Measurements from ENCODE around the gene MYL5.
A peak's percentile ranks its signal among the peaks of the same experiment; 100 is the strongest.

MYL5 gene

GRCh38 chr4:674172-675035, at the start of gene MYL5, which contains the start of gene ATP5ME:
MYL5 (plus strand) TSS chr4:674542; CDS start chr4:678027, 3,485 bp downstream.
ATP5ME (minus strand) TSS chr4:674276; CDS start chr4:674247, 29 bp downstream.
- TF ChIP-seq EZH2 (IDR thresholded peaks at IDR 0.05) (no peak), FOXP2 (optimal IDR thresholded peaks at IDR 0.05; ENCODE audit: control extremely low read depth, extremely low read length, insufficient read depth) (peak; percentile 88), POLR2AphosphoS5 (IDR thresholded peaks at IDR 0.05; ENCODE audit: borderline replicate concordance, low read depth, low read length) (peak; percentile 86)
- Histone ChIP-seq H3K36me3 (ENCODE audit: insufficient read depth, low read length) (peaks cover 26% of the 10 kb centered on the region), H3K9ac (ENCODE audit: insufficient read length) (peak within 1 kb of the TSS; percentile 98), H3K27ac (peak within 1 kb of the TSS; percentile 70), H3K9me3 (ENCODE audit: low read depth, low read length) (no peaks in the 10 kb centered on the region), H3K4me3 (peak within 1 kb of the TSS; percentile 97)
- peak; percentile 87 for DNase-seq (ENCODE audit: low read depth, low spot score)

DNA sequence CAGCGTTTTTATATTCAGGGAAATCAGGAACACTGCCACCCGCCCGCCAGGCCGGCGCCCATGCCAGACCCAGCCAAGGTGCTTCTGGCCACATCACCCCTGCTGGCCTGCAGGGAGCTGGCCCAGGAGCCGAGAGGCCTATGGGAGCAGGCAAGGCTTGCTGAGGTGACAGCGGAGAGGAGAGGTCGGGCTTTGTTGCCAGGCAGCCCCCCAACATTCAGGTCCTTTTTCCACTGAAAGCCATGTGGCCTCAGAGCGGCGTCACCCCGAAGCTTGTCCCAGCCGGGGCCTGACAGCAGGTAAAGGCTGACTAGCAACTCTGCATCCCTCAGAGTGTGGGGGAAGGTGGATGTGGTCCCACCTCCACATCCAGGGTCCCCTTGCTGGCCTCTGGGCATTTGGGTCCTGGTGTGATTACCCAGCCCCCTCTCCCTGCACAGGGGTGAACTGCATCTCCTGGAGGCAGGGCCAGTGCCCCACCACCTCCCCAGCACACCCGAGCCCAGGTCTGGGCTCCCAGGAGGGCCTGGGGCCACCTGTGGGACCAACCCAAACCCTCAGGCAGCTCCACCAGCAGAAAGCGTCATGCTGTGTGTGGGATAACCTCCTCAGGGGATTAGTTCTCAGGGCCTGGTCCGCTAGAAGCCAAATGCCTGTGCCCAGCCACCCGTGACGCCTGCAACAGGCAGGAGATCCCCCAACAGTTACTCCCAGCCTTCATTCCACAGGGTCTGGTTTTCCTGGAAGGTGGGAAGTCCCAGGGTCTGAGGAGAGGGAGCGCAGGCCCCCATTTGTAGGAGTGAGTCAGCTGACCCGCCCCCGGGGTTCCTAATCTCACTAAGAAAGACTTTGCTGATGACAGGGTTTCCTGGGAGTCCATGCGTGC, 49.4 kb upstream of the MYL5 start, which contains the start of gene PDE6B:
TSS of gene PDE6B (plus strand) at position 869 of the 886 bp plus-strand sequence. CDS start 54 bp downstream, outside the sequence.
- DNase-seq (ENCODE audit: low read depth, low spot score): no peak
- H3K9me3 ChIP-seq (ENCODE audit: low read depth, low read length): no peaks in the 10 kb centered on the region
- no peak within 1 kb of the TSS for H3K9ac ChIP-seq (ENCODE audit: insufficient read length)
- no peaks in the 10 kb centered on the region for H3K36me3 ChIP-seq (ENCODE audit: insufficient read depth, low read length)
- TF ChIP-seq POLR2AphosphoS5 (IDR thresholded peaks at IDR 0.05; ENCODE audit: borderline replicate concordance, low read depth, low read length): no peak
- TF ChIP-seq FOXP2 (optimal IDR thresholded peaks at IDR 0.05; ENCODE audit: control extremely low read depth, extremely low read length, insufficient read depth): no peak
- no peak within 1 kb of the TSS for H3K27ac ChIP-seq
- H3K4me3 ChIP-seq: no peak within 1 kb of the TSS

DNA sequence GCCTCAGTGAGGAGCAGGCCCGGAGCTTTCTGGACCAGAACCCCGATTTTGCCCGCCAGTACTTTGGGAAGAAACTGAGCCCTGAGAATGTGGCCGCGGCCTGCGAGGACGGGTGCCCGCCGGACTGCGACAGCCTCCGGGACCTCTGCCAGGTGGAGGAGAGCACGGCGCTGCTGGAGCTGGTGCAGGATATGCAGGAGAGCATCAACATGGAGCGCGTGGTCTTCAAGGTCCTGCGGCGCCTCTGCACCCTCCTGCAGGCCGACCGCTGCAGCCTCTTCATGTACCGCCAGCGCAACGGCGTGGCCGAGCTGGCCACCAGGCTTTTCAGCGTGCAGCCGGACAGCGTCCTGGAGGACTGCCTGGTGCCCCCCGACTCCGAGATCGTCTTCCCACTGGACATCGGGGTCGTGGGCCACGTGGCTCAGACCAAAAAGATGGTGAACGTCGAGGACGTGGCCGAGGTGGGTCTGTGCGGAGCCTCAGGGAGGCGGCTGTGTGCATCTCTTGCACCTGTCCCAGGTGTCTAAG, 48.6 kb upstream of the MYL5 start:
- DNase-seq (ENCODE audit: low read depth, low spot score): no peak
- Histone ChIP-seq H3K4me3 (no peak overlapping the region), H3K27ac (no peak overlapping the region), H3K9ac (ENCODE audit: insufficient read length) (no peak overlapping the region), H3K36me3 (ENCODE audit: insufficient read depth, low read length) (no peaks in the 10 kb centered on the region), H3K9me3 (ENCODE audit: low read depth, low read length) (no peaks in the 10 kb centered on the region)
- TF ChIP-seq POLR2AphosphoS5 (IDR thresholded peaks at IDR 0.05; ENCODE audit: borderline replicate concordance, low read depth, low read length) (no peak), EZH2 (IDR thresholded peaks at IDR 0.05) (no peak), FOXP2 (optimal IDR thresholded peaks at IDR 0.05; ENCODE audit: control extremely low read depth, extremely low read length, insufficient read depth) (no peak)

GRCh38 chr4:626201-627091, 47.9 kb upstream of the MYL5 start:
- TF ChIP-seq POLR2AphosphoS5 (IDR thresholded peaks at IDR 0.05; ENCODE audit: borderline replicate concordance, low read depth, low read length) (no peak), FOXP2 (optimal IDR thresholded peaks at IDR 0.05; ENCODE audit: control extremely low read depth, extremely low read length, insufficient read depth) (no peak)
- Histone ChIP-seq H3K9ac (ENCODE audit: insufficient read length) (no peak overlapping the region), H3K36me3 (ENCODE audit: insufficient read depth, low read length) (no peaks in the 10 kb centered on the region), H3K27ac (no peak overlapping the region), H3K9me3 (ENCODE audit: low read depth, low read length) (no peaks in the 10 kb centered on the region), H3K4me3 (no peak overlapping the region)
- no peak for DNase-seq (ENCODE audit: low read depth, low spot score)

- TF ChIP-seq POLR2AphosphoS5 (IDR thresholded peaks at IDR 0.05; ENCODE audit: borderline replicate concordance, low read depth, low read length): no peak
- no peak for TF ChIP-seq EZH2 (IDR thresholded peaks at IDR 0.05)
- TF ChIP-seq FOXP2 (optimal IDR thresholded peaks at IDR 0.05; ENCODE audit: control extremely low read depth, extremely low read length, insufficient read depth): no peak
- no peak overlapping the region for H3K4me3 ChIP-seq
- no peak for DNase-seq (ENCODE audit: low read depth, low spot score)
- H3K36me3 ChIP-seq (ENCODE audit: insufficient read depth, low read length): no peaks in the 10 kb centered on the region
- no peaks in the 10 kb centered on the region for H3K9me3 ChIP-seq (ENCODE audit: low read depth, low read length)
- no peak overlapping the region for H3K9ac ChIP-seq (ENCODE audit: insufficient read length)
- H3K27ac ChIP-seq: no peak overlapping the region
Measured at GRCh38 chr4:627347-628125, 46.8 kb upstream of the MYL5 start.

DNA sequence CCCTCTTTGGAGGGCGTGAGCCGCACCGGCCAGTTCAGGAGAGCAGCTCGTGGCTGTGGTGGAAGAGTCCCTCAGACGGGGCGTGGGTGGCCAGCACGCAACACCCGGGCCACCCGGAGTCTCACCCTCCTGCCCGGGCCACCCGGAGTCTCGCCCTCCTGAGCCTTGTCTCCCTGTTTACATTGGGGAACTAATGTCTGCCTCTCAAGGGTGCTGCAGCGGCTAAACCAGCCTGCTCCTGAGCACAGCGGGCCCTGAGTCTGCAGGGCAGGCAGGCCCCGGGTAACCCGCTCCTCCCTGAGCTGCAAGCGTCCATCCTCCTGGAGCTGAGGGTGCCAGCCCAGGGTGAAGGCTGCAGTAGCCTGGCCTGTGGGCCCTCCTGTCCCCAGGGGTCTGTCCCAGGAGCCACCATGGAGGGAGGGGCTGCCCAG, 46.0 kb upstream of the MYL5 start:
- H3K4me3 ChIP-seq: no peak overlapping the region
- H3K27ac ChIP-seq: no peak overlapping the region
- no peaks in the 10 kb centered on the region for H3K9me3 ChIP-seq (ENCODE audit: low read depth, low read length)
- H3K36me3 ChIP-seq (ENCODE audit: insufficient read depth, low read length): no peaks in the 10 kb centered on the region
- DNase-seq (ENCODE audit: low read depth, low spot score): no peak
- TF ChIP-seq EZH2 (IDR thresholded peaks at IDR 0.05): no peak
- TF ChIP-seq POLR2AphosphoS5 (IDR thresholded peaks at IDR 0.05; ENCODE audit: borderline replicate concordance, low read depth, low read length): no peak
- no peak for TF ChIP-seq FOXP2 (optimal IDR thresholded peaks at IDR 0.05; ENCODE audit: control extremely low read depth, extremely low read length, insufficient read depth)
- H3K9ac ChIP-seq (ENCODE audit: insufficient read length): no peak overlapping the region

Measured in SK-N-MC (cell line).